ENCODE results near the gene ZFP62.

ZFP62 gene

GRCh38 chr5:180810210-180810958 is 50.7 kb downstream of the ZFP62 start:
- peak; percentile 92 for DNase-seq (ENCODE audit: low read depth)

GRCh38 chr5:180809403-180810209 is 51.5 kb downstream of the ZFP62 start:
- DNase-seq (ENCODE audit: low read depth), result peak; percentile 89

- no peak for DNase-seq (ENCODE audit: low read depth)
Observed at GRCh38 chr5:180808461-180809000, 52.5 kb downstream of the ZFP62 start.

- no peak for DNase-seq (ENCODE audit: low read depth)
Observed at GRCh38 chr5:180807654-180808414, 53.2 kb downstream of the ZFP62 start.

- DNase-seq (ENCODE audit: low read depth), result no peak
Observed at GRCh38 chr5:180807046-180807445, 54.0 kb downstream of the ZFP62 start.

GRCh38 chr5:180806351-180807011 is 54.6 kb downstream of the ZFP62 start:
- no peak for DNase-seq (ENCODE audit: low read depth)

- no peak for DNase-seq (ENCODE audit: low read depth)
Observed at GRCh38 chr5:180804129-180804618, 56.9 kb downstream of the ZFP62 start.

GRCh38 chr5:180803181-180804128 is 57.6 kb downstream of the ZFP62 start:
- DNase-seq (ENCODE audit: low read depth), result peak; percentile 66

GRCh38 chr5:180802325-180803180 is 58.5 kb downstream of the ZFP62 start, which contains the start of gene MGAT1:
Gene MGAT1, minus strand, starts transcription at chr5:180802806. Its CDS starts 9,835 bp downstream, at chr5:180792971.
- DNase-seq (ENCODE audit: low read depth), result peak; percentile 61

GRCh38 chr5:180801596-180802324 is 59.3 kb downstream of the ZFP62 start:
- no peak for DNase-seq (ENCODE audit: low read depth)

GRCh38 chr5:180799902-180800801 is 60.9 kb downstream of the ZFP62 start:
- DNase-seq (ENCODE audit: low read depth), result no peak

- no peak for DNase-seq (ENCODE audit: low read depth)
Observed at GRCh38 chr5:180799194-180799593, 61.9 kb downstream of the ZFP62 start.

- DNase-seq (ENCODE audit: low read depth), result no peak
Observed at GRCh38 chr5:180798193-180798592, 62.9 kb downstream of the ZFP62 start.

All from T follicular helper cell (primary cell).